ENCODE results near the gene EML6. TPM values are rescaled to one million over a fixed set of nuclear protein-coding genes. Genes with fewer than 3 reads are reported as not detected.

The EML6 gene
- total and polyA plus RNA-seq, 7 donors = 0.38 to 9.3 (median 2.5) TPM

GRCh38 chr2:54957321-54957999 lies 234.0 kb downstream of the EML6 start:
- WGBS, 3 donors = 82 to 90% (median 83%) methylated on average over 18 of the region's 18 CpGs
- intact Hi-C loops (cut with DNase I) = no loop called here
- H3K36me3 ChIP-seq (ENCODE audit: insufficient read depth in 1 of 2, low read depth in 1 of 2) = no peaks in the 10 kb centered on the region
- H3K27ac ChIP-seq = no peak overlapping the region
- H3K27me3 ChIP-seq (ENCODE audit: insufficient read depth in 3 of 3, low read length in 2 of 3) = no peaks in the 10 kb centered on the region
- ATAC-seq (no peak), DNase-seq (no peak)
- H3K9me3 ChIP-seq = no peaks in the 10 kb centered on the region
- TF ChIP-seq CTCF (IDR thresholded peaks at IDR 0.05) = no peak
- H3K4me1 ChIP-seq = no peaks in the 10 kb centered on the region
- H3K4me3 ChIP-seq = no peak overlapping the region

- Histone ChIP-seq H3K27me3 (ENCODE audit: insufficient read depth in 3 of 3, low read length in 2 of 3) (no peaks in the 10 kb centered on the region), H3K36me3 (ENCODE audit: insufficient read depth in 1 of 2, low read depth in 1 of 2) (no peaks in the 10 kb centered on the region), H3K27ac (no peak overlapping the region), H3K9me3 (no peaks in the 10 kb centered on the region), H3K4me3 (no peak overlapping the region), H3K4me1 (peaks cover 7% of the 10 kb centered on the region)
- no peak for ATAC-seq
- no peak for DNase-seq
- 88 to 93% (median 91%) methylated on average over 14 of the region's 14 CpGs for WGBS, 3 donors
- no peak for TF ChIP-seq CTCF (IDR thresholded peaks at IDR 0.05)
- intact Hi-C loops (cut with DNase I) = no loop called here
Measured at GRCh38 chr2:54958717-54959371, 235.4 kb downstream of the EML6 start.

- WGBS, 3 donors = 78 to 89% (median 84%) methylated on average over 7 of the region's 7 CpGs
- H3K4me1 ChIP-seq = peaks cover 7% of the 10 kb centered on the region
- TF ChIP-seq CTCF (IDR thresholded peaks at IDR 0.05) = no peak
- intact Hi-C loops (cut with DNase I) = no loop called here
- H3K27ac ChIP-seq = no peak overlapping the region
- no peak overlapping the region for H3K4me3 ChIP-seq
- H3K36me3 ChIP-seq (ENCODE audit: insufficient read depth in 1 of 2, low read depth in 1 of 2) = no peaks in the 10 kb centered on the region
- ATAC-seq = no peak
- no peaks in the 10 kb centered on the region for H3K27me3 ChIP-seq (ENCODE audit: insufficient read depth in 3 of 3, low read length in 2 of 3)
- no peak for DNase-seq
- no peaks in the 10 kb centered on the region for H3K9me3 ChIP-seq
Measured at GRCh38 chr2:54960164-54960563, 236.7 kb downstream of the EML6 start.

- ATAC-seq (no peak), DNase-seq (no peak)
- Histone ChIP-seq H3K4me3 (no peak overlapping the region), H3K4me1 (peaks cover 19% of the 10 kb centered on the region), H3K27me3 (ENCODE audit: insufficient read depth in 3 of 3, low read length in 2 of 3) (no peaks in the 10 kb centered on the region), H3K27ac (no peak overlapping the region), H3K9me3 (no peaks in the 10 kb centered on the region), H3K36me3 (ENCODE audit: insufficient read depth in 1 of 2, low read depth in 1 of 2) (no peaks in the 10 kb centered on the region)
- intact Hi-C loops (cut with DNase I) = no loop called here
- TF ChIP-seq CTCF (IDR thresholded peaks at IDR 0.05) = no peak
- WGBS, 3 donors = 93 to 98% (median 96%) methylated on average over 13 of the region's 13 CpGs
Measured at GRCh38 chr2:54962511-54962910, 239.0 kb downstream of the EML6 start.

All from psoas muscle (tissue), 8 donors.